Common myeloid progenitor, CD34-positive (primary cell): ENCODE data around the gene KIF13A.
"Not testable (repeated sequence)": the region's sequence is repeated elsewhere in the genome, so short reads cannot be mapped to it uniquely, and the experiment has no call there.

Source experiments
- CTCF ChIA-PET: fragments of 350-600 bp; sonication (Branson Sonifier 250); formaldehyde crosslinking; loops from one replicate; lab custom pipeline; 2021; ENCODE audit warnings: antibody characterized with exemption; lab: Charles Lee
- POLR2A ChIA-PET: fragments of 350-600 bp; sonication (Branson Sonifier 250); formaldehyde crosslinking; loops from one replicate; lab custom pipeline; 2021; ENCODE audit warnings: antibody characterized with exemption; lab: Charles Lee
- DNase-seq, 3 donors: peaks; one replicate each; pipeline versions ENCODE4 v3.0.0 to v3.0.0-alpha.2; 2013
- H3K27ac ChIP-seq, 2 experiments: 1 replicate in 1 of 2; 2 replicates in 1 of 2; pipeline ENCODE4 v1.7.0; 2013; ENCODE audit warnings: inconsistent platforms in 2 of 2, low read length in 2 of 2, mild to moderate bottlenecking in 2 of 2, low read depth in 1 of 2, moderate library complexity in 1 of 2; ENCODE audit not compliant: severe bottlenecking in 2 of 2, insufficient read depth in 1 of 2, poor library complexity in 1 of 2
- H3K27me3 ChIP-seq, 5 experiments: replicated peaks in 2 of 5; 1 replicate in 3 of 5; 2 replicates in 2 of 5; pipeline versions ENCODE4 v1.6.1 to v1.7.0; 2013; ENCODE audit warnings: low read length in 4 of 5, mild to moderate bottlenecking in 2 of 5, moderate library complexity in 2 of 5, inconsistent platforms in 1 of 5; ENCODE audit not compliant: insufficient read depth in 5 of 5, control insufficient read depth in 4 of 5
- H3K36me3 ChIP-seq, 4 experiments: 1 replicate in 2 of 4; 2 replicates in 2 of 4; pipeline versions ENCODE4 v1.6.1 to v1.7.0; 2013; ENCODE audit warnings: low read length in 3 of 4, control low read depth in 1 of 4, mild to moderate bottlenecking in 1 of 4; ENCODE audit not compliant: control insufficient read depth in 4 of 4, insufficient read depth in 4 of 4
- H3K4me1 ChIP-seq, 4 experiments: 1 replicate in 3 of 4; 2 replicates in 1 of 4; pipeline versions ENCODE4 v1.6.1 to v1.7.1; 2013; ENCODE audit warnings: low read length in 3 of 4, mild to moderate bottlenecking in 3 of 4, control low read depth in 1 of 4, inconsistent platforms in 1 of 4, moderate library complexity in 1 of 4; ENCODE audit not compliant: control insufficient read depth in 4 of 4, insufficient read depth in 4 of 4; ENCODE audit errors: control extremely low read depth in 1 of 4
- H3K4me3 ChIP-seq, 7 experiments: 1 replicate in 4 of 7; 2 replicates in 3 of 7; pipeline versions ENCODE4 v1.5.1 to v1.7.0; 2013; ENCODE audit warnings: mild to moderate bottlenecking in 7 of 7, low read length in 6 of 7, moderate library complexity in 6 of 7, inconsistent platforms in 2 of 7, low read depth in 2 of 7, control low read depth in 1 of 7; ENCODE audit not compliant: insufficient read depth in 4 of 7, control insufficient read depth in 1 of 7; ENCODE audit errors: extremely low read depth in 1 of 7
- H3K9me3 ChIP-seq, 5 experiments: 1 replicate in 4 of 5; 2 replicates in 1 of 5; pipeline versions ENCODE4 v1.6.1 to v1.7.1; 2013; ENCODE audit warnings: low read length in 4 of 5, mild to moderate bottlenecking in 2 of 5, inconsistent platforms in 1 of 5, low read depth in 1 of 5, moderate library complexity in 1 of 5; ENCODE audit not compliant: control insufficient read depth in 4 of 5, insufficient read depth in 2 of 5; ENCODE audit errors: control extremely low read depth in 1 of 5
- WGBS: methylation state at CpG from one replicate; pipeline ENCODE4 v1.1.5; 2013; ENCODE audit not compliant: insufficient coverage; 5-methylcytosine and 5-hydroxymethylcytosine counted together

KIF13A gene

GRCh38 chr6:17917837-17918763, 69.3 kb downstream of the KIF13A start:
- no peak overlapping the region for H3K4me3 ChIP-seq
- no peaks in the 10 kb centered on the region for H3K27me3 ChIP-seq
- no peak for DNase-seq
- peaks cover 0 to 4% (median 1%) of the 10 kb centered on the region in 4 experiments for H3K36me3 ChIP-seq
- no peaks in the 10 kb centered on the region for H3K9me3 ChIP-seq
- no peaks in the 10 kb centered on the region for H3K4me1 ChIP-seq
- CTCF ChIA-PET, result interaction anchor here (1.1 to 1.5 kb wide), 2 partner anchors 12 to 38 kb away, joined by 3 to 9 read pairs; no protein-coding TSS in a partner anchor
- POLR2A ChIA-PET, result no interaction called here
- WGBS, result 100% methylated on average over 2 of the region's 9 CpGs
- H3K27ac ChIP-seq, result no peak overlapping the region

DNA sequence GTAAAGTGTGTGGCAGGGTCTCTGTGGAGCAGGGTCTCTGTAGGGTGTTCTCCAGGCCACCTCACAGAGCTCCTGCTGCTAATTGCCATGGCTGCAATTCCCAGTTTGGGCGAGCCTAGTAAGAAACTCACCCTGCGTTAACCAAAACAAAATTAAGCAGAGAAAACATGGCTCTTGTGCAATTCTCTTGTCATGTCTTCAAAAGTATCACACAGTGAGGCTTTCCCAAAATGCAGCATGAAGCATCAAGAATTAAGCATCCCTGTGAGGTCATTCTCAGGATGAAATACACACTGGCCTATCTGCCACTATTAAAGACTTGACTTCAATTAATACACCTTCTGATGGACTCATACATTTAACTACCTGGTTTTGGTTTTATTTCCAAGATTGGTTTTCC, 72.8 kb downstream of the KIF13A start:
- H3K36me3 ChIP-seq, result peaks cover 0 to 4% (median 1%) of the 10 kb centered on the region in 4 experiments
- CTCF ChIA-PET, result no interaction called here

DNA sequence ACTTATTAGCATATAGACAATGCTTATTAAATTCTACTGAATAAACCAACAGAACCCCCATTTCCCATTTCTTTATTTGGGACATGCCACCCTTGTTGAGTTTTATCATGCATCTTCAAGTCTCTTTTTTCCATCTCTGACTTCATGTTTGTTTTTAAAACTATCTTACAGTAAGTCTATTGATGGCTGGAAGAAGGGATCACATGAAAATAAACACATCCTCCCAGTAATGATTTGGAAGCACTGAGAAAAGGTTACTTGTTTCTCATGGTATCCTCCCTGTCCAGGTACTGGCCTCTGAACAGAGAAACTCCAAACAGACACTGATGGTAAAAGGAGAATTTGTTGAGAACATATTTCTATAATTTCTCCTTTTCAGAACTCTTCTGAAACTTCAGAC, 74.9 kb downstream of the KIF13A start:
- no peak for DNase-seq
- Histone ChIP-seq H3K4me3 (no peak overlapping the region), H3K9me3 (no peaks in the 10 kb centered on the region), H3K27ac (no peak overlapping the region), H3K27me3 (no peaks in the 10 kb centered on the region), H3K36me3 (peaks cover 0 to 2% (median 0%) of the 10 kb centered on the region in 4 experiments), H3K4me1 (peaks cover 7 to 24% (median 22%) of the 10 kb centered on the region in 4 experiments)
- ChIA-PET CTCF (interaction anchor here (1.4 kb wide), 1 partner anchor 11 kb away, joined by 5 read pairs; no protein-coding TSS in a partner anchor), POLR2A (interaction anchor here (0.6 kb wide), 1 partner anchor 206 kb away, joined by 3 read pairs; no protein-coding TSS in a partner anchor)

More for the DNA sequence above, 72.8 kb downstream of the KIF13A start:
- WGBS, result 90% methylated on average over 2 of the region's 2 CpGs
- Histone ChIP-seq H3K27me3 (no peaks in the 10 kb centered on the region), H3K4me3 (no peak overlapping the region), H3K9me3 (no peaks in the 10 kb centered on the region), H3K27ac (no peak overlapping the region), H3K4me1 (peaks cover 0 to 7% (median 5%) of the 10 kb centered on the region in 4 experiments)
- POLR2A ChIA-PET, result no interaction called here
- DNase-seq, result no peak

DNA sequence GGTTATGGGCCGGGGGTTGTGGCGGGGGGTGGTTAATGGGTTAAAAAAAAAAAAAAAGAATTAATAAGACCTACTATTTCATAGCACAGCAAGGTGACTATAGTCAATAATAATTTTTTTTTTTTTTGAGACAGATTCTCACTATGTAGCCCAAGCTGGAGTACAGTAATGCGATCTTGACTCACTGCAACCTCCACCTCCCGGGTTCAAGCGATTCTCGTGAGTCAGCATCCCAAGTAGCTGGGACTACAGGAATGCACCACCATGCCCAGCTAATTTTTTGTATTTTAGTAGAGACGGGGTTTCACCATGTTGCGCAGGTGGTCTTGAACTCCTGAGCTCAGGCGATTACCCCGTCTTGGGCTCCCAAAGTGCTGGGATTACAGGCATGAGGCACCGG, 75.8 kb downstream of the KIF13A start:
- H3K4me3 ChIP-seq, POLR2A ChIA-PET, H3K27ac ChIP-seq, H3K36me3 ChIP-seq, H3K9me3 ChIP-seq, H3K27me3 ChIP-seq, DNase-seq: not testable (repeated sequence)
- 96% methylated on average over 4 of the region's 11 CpGs for WGBS
- H3K4me1 ChIP-seq, result peaks cover 14 to 32% (median 30%) of the 10 kb centered on the region in 4 experiments
- CTCF ChIA-PET, result interaction anchor here (0.7 to 1.0 kb wide), 2 partner anchors 18 to 59 kb away, joined by 3 read pairs; no protein-coding TSS in a partner anchor

- CTCF ChIA-PET, result interaction anchor here (1.2 kb wide), 1 partner anchor 14 kb away, joined by 3 read pairs; no protein-coding TSS in a partner anchor
- peak overlapping the region in 1 of 2 experiments; percentile 55 for H3K27ac ChIP-seq
- POLR2A ChIA-PET, result interaction anchor here (0.6 kb wide), 1 partner anchor 12 kb away, joined by 3 read pairs; no protein-coding TSS in a partner anchor
- H3K4me3 ChIP-seq, result peak overlapping the region in 3 of 7 experiments; percentile 8 to 58 (median 20)
- H3K9me3 ChIP-seq, result no peaks in the 10 kb centered on the region
- peaks cover 14 to 34% (median 33%) of the 10 kb centered on the region in 4 experiments for H3K4me1 ChIP-seq
- peaks cover 0 to 2% (median 0%) of the 10 kb centered on the region in 4 experiments for H3K36me3 ChIP-seq
- DNase-seq, result peak; percentile 20 to 75 (median 62)
- no CpG with 5 or more reads among the region's 2 CpGs for WGBS
- H3K27me3 ChIP-seq, result no peaks in the 10 kb centered on the region
Observed at GRCh38 chr6:17910189-17910588, 77.2 kb downstream of the KIF13A start.

- Histone ChIP-seq H3K36me3 (peaks cover 0 to 2% (median 0%) of the 10 kb centered on the region in 4 experiments), H3K27ac (peak overlapping the region in 1 of 2 experiments; percentile 1), H3K27me3 (no peaks in the 10 kb centered on the region), H3K4me1 (peaks cover 14 to 34% (median 33%) of the 10 kb centered on the region in 4 experiments), H3K9me3 (no peaks in the 10 kb centered on the region), H3K4me3 (no peak overlapping the region)
- 93% methylated on average over 3 of the region's 4 CpGs for WGBS
- DNase-seq, result peak in 1 of 3 donors; percentile 16
- POLR2A ChIA-PET, result interaction anchor here (0.7 kb wide), 1 partner anchor 12 kb away, joined by 4 read pairs; no protein-coding TSS in a partner anchor
- CTCF ChIA-PET, result interaction anchor here (1.2 to 1.6 kb wide), 2 partner anchors 63 to 78 kb away, joined by 3 to 4 read pairs; partner anchors contain the start of gene KIF13A
Observed at GRCh38 chr6:17908831-17909230, 78.6 kb downstream of the KIF13A start.
